GM23338 (cell line): ENCODE measurements around the gene PDLIM5. TPM values are rescaled to one million over a fixed set of nuclear protein-coding genes. Genes with fewer than 3 reads are reported as not detected.

Experiments used
- ATAC-seq: fragments of 200-7000 bp; cut with Tn5 transposase; 3 replicates; pipeline ENCODE4 v1.9.1; 2020
- DNase-seq: peaks from one replicate; pipeline ENCODE4 v3.0.0-alpha.2; 2015; ENCODE audit warnings: low spot score
- H2AFZ ChIP-seq: fragments of 200-600 bp; sonication (generic); 2 replicates; pipeline ENCODE4 v1.8.0; 2016; ENCODE audit warnings: antibody characterized with exemption, mild to moderate bottlenecking, moderate library complexity
- H3F3A ChIP-seq: fragments of 200-600 bp; sonication (generic); replicated peaks from 2 replicates; pipeline ENCODE4 v1.8.0; 2017; ENCODE audit warnings: antibody characterized with exemption, mixed run types, low read depth
- H3K27ac ChIP-seq: fragments of 200-600 bp; sonication (generic); 2 replicates; pipeline ENCODE4 v1.6.1; 2016; ENCODE audit warnings: low read depth
- H3K27me3 ChIP-seq: fragments of 200-600 bp; sonication (generic); 2 replicates; pipeline ENCODE4 v1.8.0; 2016; ENCODE audit warnings: mild to moderate bottlenecking, mixed run types, moderate library complexity; ENCODE audit not compliant: insufficient read depth
- H3K36me3 ChIP-seq: fragments of 200-600 bp; sonication (generic); 2 replicates; pipeline ENCODE4 v1.8.0; 2016; ENCODE audit warnings: mild to moderate bottlenecking; ENCODE audit not compliant: insufficient read depth
- H3K4me1 ChIP-seq: fragments of 200-600 bp; sonication (generic); 2 replicates; pipeline ENCODE4 v1.8.0; 2016; ENCODE audit warnings: mild to moderate bottlenecking, moderate library complexity; ENCODE audit not compliant: insufficient read depth
- H3K4me2 ChIP-seq: fragments of 200-600 bp; sonication (generic); 2 replicates; pipeline ENCODE4 v1.7.1; 2017; ENCODE audit warnings: mixed run types
- H3K4me3 ChIP-seq: fragments of 200-600 bp; sonication (generic); 2 replicates; pipeline ENCODE4 v1.6.1; 2016; ENCODE audit warnings: mixed run types
- H3K79me2 ChIP-seq: fragments of 200-600 bp; sonication (generic); replicated peaks from 2 replicates; pipeline ENCODE4 v1.8.0; 2017; ENCODE audit warnings: mild to moderate bottlenecking; ENCODE audit not compliant: insufficient read depth
- H3K9me2 ChIP-seq: fragments of 200-600 bp; sonication (generic); 2 replicates; pipeline ENCODE4 v1.8.0; 2017; ENCODE audit not compliant: insufficient read depth
- H4K20me1 ChIP-seq: fragments of 200-600 bp; sonication (generic); replicated peaks from 2 replicates; pipeline ENCODE4 v1.8.0; 2017; ENCODE audit warnings: mild to moderate bottlenecking; ENCODE audit not compliant: insufficient read depth
- H3K27ac Mint-ChIP-seq: 2 replicates; pipeline ENCODE4 v1.8.0; 2020; ENCODE audit warnings: inconsistent platforms, mild to moderate bottlenecking, moderate library complexity, mixed read lengths
- H3K27me3 Mint-ChIP-seq: 3 replicates; pipeline ENCODE4 v1.8.0; 2022; ENCODE audit warnings: low read depth, mild to moderate bottlenecking, moderate library complexity, mixed read lengths, inconsistent platforms; ENCODE audit not compliant: insufficient read depth, poor library complexity
- H3K36me3 Mint-ChIP-seq: 3 replicates; pipeline ENCODE4 v1.8.0; 2021; ENCODE audit warnings: low read depth, mild to moderate bottlenecking, inconsistent platforms, moderate library complexity, mixed read lengths
- H3K4me1 Mint-ChIP-seq: 3 replicates; pipeline ENCODE4 v1.8.0; 2020; ENCODE audit warnings: mild to moderate bottlenecking, inconsistent platforms, mixed read lengths
- H3K4me3 Mint-ChIP-seq: 3 replicates; pipeline ENCODE4 v1.8.0; 2021; ENCODE audit warnings: moderate library complexity, mild to moderate bottlenecking, inconsistent platforms, mixed read lengths
- H3K9me3 Mint-ChIP-seq: 3 replicates; pipeline ENCODE4 v1.8.0; 2020; ENCODE audit warnings: moderate library complexity, mild to moderate bottlenecking, inconsistent platforms, mixed read lengths
- CREB1 ChIP-seq: fragments of 250-450 bp; sonication (Bioruptor Pico); IDR thresholded peaks from 2 replicates; pipeline ENCODE4 v1.5.0; 2020; ENCODE audit warnings: low read depth, mild to moderate bottlenecking, moderate library complexity
- CTCF ChIP-seq, 2 experiments: fragments of 200-600 bp in 1 of 2; sonication (generic) in 1 of 2; conservative IDR thresholded peaks; 2 replicates each; pipeline versions ENCODE4 v1.5.1 to v1.6.1; 2016 to 2017; ENCODE audit warnings: antibody characterized with exemption in 2 of 2, low read depth in 2 of 2, mild to moderate bottlenecking in 2 of 2, moderate library complexity in 1 of 2
- ETS1 ChIP-seq: IDR thresholded peaks from 2 replicates; pipeline ENCODE4 v1.6.1; 2016; ENCODE audit warnings: antibody characterized with exemption
- EZH2 ChIP-seq: fragments of 200-600 bp; sonication (generic); IDR thresholded peaks from one replicate; pipeline ENCODE4 v1.8.0; 2017; ENCODE audit warnings: antibody characterized with exemption, mild to moderate bottlenecking, low read depth; ENCODE audit not compliant: unreplicated experiment
- EZH2phosphoT487 ChIP-seq: fragments of 200-600 bp; sonication (generic); IDR thresholded peaks from one replicate; pipeline ENCODE4 v1.8.1; 2018; ENCODE audit warnings: antibody characterized with exemption; ENCODE audit not compliant: unreplicated experiment
- JUNB ChIP-seq: IDR thresholded peaks from one replicate; pipeline ENCODE4 v1.6.1; 2016; ENCODE audit warnings: antibody characterized with exemption; ENCODE audit not compliant: unreplicated experiment
- NANOG ChIP-seq: IDR thresholded peaks from 2 replicates; pipeline ENCODE4 v1.6.1; 2016; ENCODE audit warnings: antibody characterized with exemption, borderline replicate concordance
- POLR2AphosphoS5 ChIP-seq: IDR thresholded peaks from 2 replicates; pipeline ENCODE4 v1.6.1; 2016; ENCODE audit warnings: antibody characterized with exemption, low read depth
- REST ChIP-seq: IDR thresholded peaks from one replicate; pipeline ENCODE4 v1.6.1; 2018; ENCODE audit warnings: antibody characterized with exemption; ENCODE audit not compliant: unreplicated experiment
- STAT1 ChIP-seq: IDR thresholded peaks from one replicate; pipeline ENCODE4 v1.6.1; 2016; ENCODE audit warnings: antibody characterized with exemption; ENCODE audit not compliant: unreplicated experiment
- ZNF114 ChIP-seq: fragments of 250-450 bp; sonication (Bioruptor Pico); IDR thresholded peaks from 2 replicates; pipeline ENCODE4 v1.5.0; 2020; ENCODE audit warnings: mild to moderate bottlenecking, moderate library complexity
- ZNF331 ChIP-seq: fragments of 250-450 bp; sonication (Bioruptor Pico); IDR thresholded peaks from 2 replicates; pipeline ENCODE4 v1.5.0; 2020; ENCODE audit warnings: low read depth, mild to moderate bottlenecking, moderate library complexity
- ZNF462 ChIP-seq: fragments of 250-450 bp; sonication (Bioruptor Pico); IDR thresholded peaks from 2 replicates; pipeline ENCODE4 v1.5.0; 2020; ENCODE audit warnings: mild to moderate bottlenecking, moderate library complexity
- polyA plus RNA-seq: library from polyadenylated mRNA; unstranded; fragments of >200 nt; fragmentation: Nextera tagmentation; extraction: Ambion mirVana; gene quantifications from 2 replicates; pipeline ENCODE4 v1.2.1, GENCODE V29; 2016
- total RNA-seq: library from RNA; depleted of rRNA; stranded (reverse); fragments of >200 nt; shearing (Covaris generic); gene quantifications from 2 replicates; pipeline ENCODE4 v1.2.3, GENCODE V29; 2014

The PDLIM5 gene
- total and polyA plus RNA-seq, 2 experiments from 2014 or later = 45.2 to 53.0 TPM

GRCh38 chr4:94530073-94530472 lies 78.3 kb downstream of the PDLIM5 start:
- H3K27me3 Mint-ChIP-seq = peaks cover 3% of the 10 kb centered on the region
- no peak for TF ChIP-seq ZNF114 (CRISPR knock-in tag)
- TF ChIP-seq POLR2AphosphoS5 = no peak
- TF ChIP-seq STAT1 = no peak
- TF ChIP-seq CTCF (conservative IDR thresholded peaks at IDR 0.05; ENCODE audit: low read depth in 2 of 2) = no peak
- TF ChIP-seq JUNB = no peak
- TF ChIP-seq EZH2 = no peak
- TF ChIP-seq ZNF331 (CRISPR knock-in tag) = no peak
- TF ChIP-seq ZNF462 (CRISPR knock-in tag) = no peak
- no peak for TF ChIP-seq NANOG
- TF ChIP-seq ETS1 = no peak
- TF ChIP-seq REST = no peak
- no peak for TF ChIP-seq EZH2phosphoT487
- no peak for TF ChIP-seq CREB1

More at GRCh38 chr4:94530073-94530472, 78.3 kb downstream of the PDLIM5 start:
- Mint-ChIP-seq H3K36me3 (no peaks in the 10 kb centered on the region; the same call in 2 of the 3 replicates), H3K9me3 (no peaks in the 10 kb centered on the region), H3K27ac (no peak overlapping the region; the same call in 1 of the 2 replicates), H3K4me1 (peaks cover 23% of the 10 kb centered on the region), H3K4me3 (no peak overlapping the region)
- no peaks in the 10 kb centered on the region for H3F3A ChIP-seq
- no peak for ATAC-seq
- H3K36me3 ChIP-seq = no peaks in the 10 kb centered on the region
- no peaks in the 10 kb centered on the region for H3K79me2 ChIP-seq
- no peak overlapping the region for H3K4me2 ChIP-seq
- H3K27me3 ChIP-seq = no peaks in the 10 kb centered on the region
- no peak for DNase-seq
- no peaks in the 10 kb centered on the region for H4K20me1 ChIP-seq
- H3K4me1 ChIP-seq = peaks cover 22% of the 10 kb centered on the region
- no peak overlapping the region for H2AFZ ChIP-seq
- H3K27ac ChIP-seq = no peak overlapping the region
- no peak overlapping the region for H3K4me3 ChIP-seq
- no peaks in the 10 kb centered on the region for H3K9me2 ChIP-seq
